NT2/D1 (cell line): ENCODE data around the gene VPS35.
"Not testable (repeated sequence)": the region's sequence is repeated elsewhere in the genome, so short reads cannot be mapped to it uniquely, and the experiment has no call there.

Experiments
- DNase-seq: peaks from one replicate; pipeline ENCODE4 v3.0.0-alpha.2; 2011; ENCODE audit warnings: low read depth, low spot score
- H3K27me3 ChIP-seq: 2 replicates; pipeline ENCODE4 v1.6.0; 2011; ENCODE audit warnings: mild to moderate bottlenecking; ENCODE audit not compliant: insufficient read length, insufficient read depth
- H3K36me3 ChIP-seq: 2 replicates; pipeline ENCODE4 v1.6.1; 2011; ENCODE audit warnings: mild to moderate bottlenecking, low read length, mixed read lengths; ENCODE audit not compliant: insufficient read depth, insufficient read length
- H3K4me1 ChIP-seq: 2 replicates; pipeline ENCODE4 v1.5.1; 2011; ENCODE audit not compliant: insufficient read depth, insufficient read length
- H3K4me3 ChIP-seq: 2 replicates; pipeline ENCODE4 v1.5.1; 2011; ENCODE audit warnings: low read depth; ENCODE audit not compliant: insufficient read length
- H3K9ac ChIP-seq: 2 replicates; pipeline ENCODE4 v1.6.0; 2011; ENCODE audit warnings: low read depth; ENCODE audit not compliant: insufficient read length
- H3K9me3 ChIP-seq: 2 replicates; pipeline ENCODE4 v1.5.1; 2011; ENCODE audit warnings: mild to moderate bottlenecking, low read length; ENCODE audit not compliant: insufficient read depth
- SUZ12 ChIP-seq: IDR thresholded peaks from 2 replicates; pipeline ENCODE4 v1.6.1; 2011; ENCODE audit not compliant: insufficient read length, insufficient read depth; ENCODE audit errors: extremely low read depth
- YY1 ChIP-seq: IDR thresholded peaks from 2 replicates; pipeline ENCODE4 v1.6.1; 2011; ENCODE audit not compliant: insufficient read length, insufficient read depth
- ZNF274 ChIP-seq: IDR thresholded peaks from 2 replicates; pipeline ENCODE4 v1.6.1; 2011; ENCODE audit warnings: mild to moderate bottlenecking, low read depth, low read length

The VPS35 gene

GRCh38 chr16:46629331-46630219 is 59.4 kb downstream of the VPS35 start:
- H3K9me3 ChIP-seq, result no peaks in the 10 kb centered on the region
- no peaks in the 10 kb centered on the region for H3K27me3 ChIP-seq
- H3K4me3 ChIP-seq, result no peak overlapping the region
- TF ChIP-seq ZNF274 (no peak), SUZ12 (no peak), YY1 (no peak)
- H3K9ac ChIP-seq, result no peak overlapping the region
- no peaks in the 10 kb centered on the region for H3K36me3 ChIP-seq
- no peak for DNase-seq
- H3K4me1 ChIP-seq, result peaks cover 9% of the 10 kb centered on the region

DNA sequence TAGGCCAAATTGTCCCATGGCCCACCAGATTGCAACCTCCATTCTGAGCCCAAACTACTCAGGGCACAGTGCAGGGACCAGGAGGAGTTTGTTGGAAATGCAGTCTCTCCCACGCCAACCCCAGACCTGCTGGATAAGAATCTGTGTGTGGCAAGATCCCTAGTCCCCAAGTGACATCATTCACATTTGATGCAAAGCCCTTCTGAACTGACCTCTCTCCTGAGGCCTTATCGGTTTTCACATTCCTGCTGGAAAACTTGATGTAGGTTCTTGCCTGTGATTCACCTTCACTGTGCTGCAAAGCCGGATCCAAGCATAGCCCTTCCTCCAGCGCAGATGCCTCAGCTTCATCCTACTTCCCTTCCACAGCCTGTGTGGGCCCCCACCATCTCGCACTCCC is 61.2 kb downstream of the VPS35 start:
- TF ChIP-seq SUZ12 (no peak), ZNF274 (no peak), YY1 (no peak)
- no peak overlapping the region for H3K9ac ChIP-seq
- DNase-seq, result no peak

DNA sequence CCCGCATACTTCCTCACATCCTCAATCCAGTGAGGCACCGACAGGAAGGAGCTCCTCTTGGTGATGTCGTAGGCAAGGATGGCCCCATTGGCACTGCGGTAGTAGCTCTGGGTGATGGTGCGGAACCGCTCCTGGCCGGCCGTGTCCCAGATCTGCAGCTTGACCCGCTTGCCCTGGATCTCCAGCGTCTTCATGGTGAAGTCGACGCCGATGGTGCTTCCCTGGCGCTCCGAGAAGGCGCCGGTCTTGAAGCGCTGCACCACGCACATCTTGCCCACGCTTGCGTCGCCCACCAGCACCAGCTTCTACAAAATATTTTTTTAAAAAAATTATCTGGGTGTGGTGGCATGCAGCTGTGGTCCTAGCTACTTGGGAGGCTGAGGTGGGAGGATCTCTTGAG is 62.3 kb downstream of the VPS35 start:
- H3K9me3 ChIP-seq, H3K4me3 ChIP-seq, DNase-seq, H3K9ac ChIP-seq, H3K27me3 ChIP-seq, H3K36me3 ChIP-seq, H3K4me1 ChIP-seq: not testable (repeated sequence)

More for the DNA sequence above, 61.2 kb downstream of the VPS35 start:
- no peak overlapping the region for H3K4me3 ChIP-seq
- no peaks in the 10 kb centered on the region for H3K9me3 ChIP-seq
- no peaks in the 10 kb centered on the region for H3K27me3 ChIP-seq
- peaks cover 9% of the 10 kb centered on the region for H3K4me1 ChIP-seq
- no peaks in the 10 kb centered on the region for H3K36me3 ChIP-seq

- not testable (repeated sequence) for DNase-seq
Measured at GRCh38 chr16:46624862-46625261, 64.1 kb downstream of the VPS35 start.

GRCh38 chr16:46623707-46624106 is 65.3 kb downstream of the VPS35 start:
- not testable (repeated sequence) for H3K4me1 ChIP-seq, H3K36me3 ChIP-seq, H3K27me3 ChIP-seq, H3K4me3 ChIP-seq, H3K9ac ChIP-seq, H3K9me3 ChIP-seq, DNase-seq

More at GRCh38 chr16:46624862-46625261, 64.1 kb downstream of the VPS35 start:
- H3K27me3 ChIP-seq, H3K4me1 ChIP-seq, H3K36me3 ChIP-seq, H3K9me3 ChIP-seq, H3K4me3 ChIP-seq, H3K9ac ChIP-seq: not testable (repeated sequence)

DNA sequence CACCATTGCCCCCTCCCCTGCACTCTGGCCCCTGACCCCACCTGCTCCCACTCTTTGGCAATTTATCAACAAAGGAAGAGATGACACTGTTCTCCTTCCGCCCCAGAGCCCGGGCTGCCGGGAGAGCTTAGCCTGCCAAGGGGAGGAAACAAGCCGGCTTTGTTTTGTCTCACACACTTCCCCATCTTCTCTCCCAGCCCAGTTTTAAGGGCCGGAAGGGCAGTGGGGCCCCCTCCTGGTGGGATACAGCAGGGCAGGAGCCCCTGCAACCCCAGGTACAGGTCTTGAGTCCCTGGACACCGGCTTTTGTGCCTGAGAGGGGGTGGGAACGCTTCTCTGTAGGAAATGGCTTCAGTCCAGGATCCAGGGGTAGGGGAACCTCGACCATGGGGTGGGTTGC is 65.7 kb downstream of the VPS35 start:
- not testable (repeated sequence) for H3K9ac ChIP-seq, DNase-seq, H3K4me1 ChIP-seq, H3K9me3 ChIP-seq, H3K27me3 ChIP-seq, H3K4me3 ChIP-seq
- peaks cover 11% of the 10 kb centered on the region for H3K36me3 ChIP-seq

DNA sequence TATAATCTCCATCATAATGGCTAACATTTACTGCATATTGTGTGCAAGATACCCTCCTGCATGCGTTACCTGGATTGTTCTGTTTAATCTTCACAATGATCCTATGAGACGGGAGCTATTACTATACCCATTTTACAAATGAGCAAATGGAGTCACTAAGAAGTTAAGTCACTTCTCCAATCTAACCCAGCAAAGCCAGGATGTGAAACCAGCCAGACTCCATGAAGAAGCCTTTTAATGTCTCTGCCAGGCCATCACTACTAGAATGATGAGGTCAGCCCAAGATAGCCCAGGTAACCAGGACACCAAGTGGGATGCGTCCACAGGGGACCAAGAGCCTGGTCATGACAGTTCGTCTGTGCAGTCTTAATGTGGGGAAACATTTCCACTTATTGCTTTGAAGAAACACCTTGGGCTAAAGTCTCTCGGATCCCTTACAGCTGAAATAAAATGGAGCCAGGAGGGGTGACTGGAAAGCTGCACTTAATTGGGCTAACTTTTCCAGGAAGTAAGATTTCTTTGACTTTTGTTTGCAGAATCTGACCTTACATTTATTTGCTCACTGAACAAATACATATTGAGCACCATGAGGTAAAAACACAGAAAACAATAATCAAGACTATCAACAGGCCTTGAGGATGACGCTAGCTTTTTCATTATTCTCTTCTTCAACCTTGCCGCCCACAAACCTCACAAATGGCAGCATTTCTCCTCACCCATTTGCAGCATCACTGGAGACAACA is 66.9 kb downstream of the VPS35 start:
- H3K27me3 ChIP-seq, result no peaks in the 10 kb centered on the region
- no peaks in the 10 kb centered on the region for H3K9me3 ChIP-seq
- H3K36me3 ChIP-seq, result peaks cover 22% of the 10 kb centered on the region
- TF ChIP-seq SUZ12 (no peak), YY1 (no peak), ZNF274 (no peak)
- peaks cover 3% of the 10 kb centered on the region for H3K4me1 ChIP-seq
- H3K9ac ChIP-seq, result no peak overlapping the region
- no peak overlapping the region for H3K4me3 ChIP-seq
- no peak for DNase-seq
